Epithelial cell of prostate (primary cell): ENCODE results near the gene CDH13.
A peak's percentile ranks its signal among the peaks of the same experiment; 100 is the strongest.

ENCODE experiments used
- DNase-seq: peaks from one replicate; pipeline ENCODE4 v3.0.0-alpha.2; 2011; ENCODE audit warnings: low read depth, low spot score
- H3K27ac ChIP-seq: fragments of 450-650 bp; 2 replicates; pipeline ENCODE4 v1.5.1; 2017; ENCODE audit warnings: mild to moderate bottlenecking

Gene CDH13

DNA sequence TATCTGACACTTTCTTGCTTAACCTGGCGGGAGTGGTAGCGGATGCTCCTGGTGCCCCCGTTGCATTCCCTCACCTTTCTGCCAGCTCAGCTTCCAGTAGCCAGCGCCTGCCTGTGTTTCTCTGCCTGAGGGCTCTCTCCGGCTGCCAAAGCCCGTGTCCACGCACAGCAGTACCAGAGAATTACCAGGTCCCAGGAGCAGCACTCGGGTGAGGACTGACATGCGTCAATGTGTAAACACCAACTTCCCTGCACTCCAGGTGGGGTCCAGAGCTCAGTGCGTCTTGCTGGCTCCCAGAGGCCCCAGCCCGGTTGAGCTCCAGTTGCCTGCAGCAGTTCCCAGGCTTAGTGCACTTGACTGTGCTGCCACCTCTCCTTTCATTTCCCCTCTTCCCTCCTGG lies 54.8 kb downstream of the CDH13 start:
- DNase-seq = no peak
- H3K27ac ChIP-seq = no peak overlapping the region

DNA sequence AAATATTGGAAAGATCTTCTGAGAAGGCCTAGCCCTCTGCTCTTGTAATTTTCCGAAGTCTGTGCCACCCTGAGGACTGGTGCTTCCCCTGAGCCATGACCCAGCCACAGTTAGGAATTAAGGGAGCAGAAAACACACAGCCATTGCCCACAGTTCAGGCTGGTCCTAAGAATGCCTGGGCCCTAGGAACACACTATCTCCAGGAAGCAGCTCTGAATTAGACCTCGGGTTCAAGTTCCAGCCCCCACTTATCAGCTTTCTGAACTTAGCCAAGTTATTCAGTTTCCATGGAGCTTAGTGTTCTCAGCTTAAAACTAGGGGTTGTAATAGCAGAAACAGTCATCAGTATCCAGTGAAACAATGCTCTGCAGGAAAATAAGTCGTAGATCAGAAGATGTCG lies 56.0 kb downstream of the CDH13 start:
- H3K27ac ChIP-seq = no peak overlapping the region
- no peak for DNase-seq

DNA sequence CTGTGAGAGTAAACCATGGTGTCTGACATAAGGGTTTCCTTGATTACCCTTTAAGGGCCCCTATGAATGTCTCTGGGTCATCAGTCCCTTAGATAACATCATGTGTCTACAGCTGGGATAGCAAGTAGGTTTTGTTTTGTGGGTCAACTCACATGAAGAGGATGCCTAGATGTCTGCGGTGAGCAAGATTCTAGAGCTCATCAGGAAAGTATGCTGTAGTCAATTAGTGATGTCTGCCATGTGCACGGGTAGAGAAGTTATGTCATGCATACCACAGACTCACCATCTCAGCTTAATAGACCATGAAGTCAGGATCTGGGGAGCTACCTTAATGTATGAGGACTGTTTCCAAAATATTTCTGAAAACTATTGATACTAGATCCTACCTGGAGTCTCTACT lies 57.5 kb downstream of the CDH13 start:
- H3K27ac ChIP-seq = no peak overlapping the region
- no peak for DNase-seq

DNA sequence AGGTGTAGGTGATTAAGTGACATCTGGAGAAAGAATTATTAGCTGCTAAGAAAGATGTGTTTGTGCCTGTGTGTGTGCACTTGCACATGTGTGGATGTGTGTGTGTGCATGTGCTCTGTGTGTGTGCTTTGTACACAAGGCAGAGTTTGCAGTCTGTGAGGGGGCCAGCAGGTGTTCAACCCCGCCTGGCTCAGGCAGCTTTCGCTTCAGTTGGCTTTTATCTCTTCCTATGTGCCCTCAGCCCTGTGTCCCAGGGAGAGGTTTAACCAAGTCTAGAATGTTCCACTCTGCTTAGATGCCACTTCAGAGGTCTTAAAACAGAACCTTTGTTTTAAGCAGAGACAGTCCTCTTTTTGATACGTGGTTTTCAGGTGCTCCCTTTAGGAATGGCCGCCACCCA lies 58.8 kb downstream of the CDH13 start:
- no peak for DNase-seq

DNA sequence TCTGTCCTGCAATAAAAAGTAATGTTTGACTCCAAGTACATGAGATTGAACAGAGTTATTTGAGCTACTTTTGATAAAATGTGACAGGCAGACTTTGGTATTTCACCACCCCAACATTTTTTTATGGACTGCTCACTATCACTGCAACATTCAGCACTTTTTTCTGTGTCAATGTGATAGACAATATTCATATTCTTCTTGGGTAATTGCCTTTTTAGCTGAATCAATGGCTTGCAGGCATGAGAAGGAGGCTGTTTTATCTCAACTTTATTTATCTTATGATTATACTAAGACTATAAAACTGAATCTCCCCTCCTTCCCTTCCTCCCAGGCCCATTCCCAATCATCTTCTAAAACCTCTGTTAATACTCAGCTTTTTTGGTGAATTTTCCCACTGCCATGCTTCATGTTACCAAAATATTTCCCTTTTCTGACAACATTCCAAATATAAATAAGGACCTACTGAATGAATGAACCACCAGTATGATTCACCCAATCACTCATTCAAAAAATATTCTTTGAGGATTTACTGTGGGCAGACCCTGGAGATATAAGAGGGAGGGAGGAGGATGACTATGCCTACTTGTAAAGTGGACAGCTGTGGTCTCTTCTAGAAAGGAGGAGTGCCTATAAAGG lies 67.6 kb downstream of the CDH13 start:
- DNase-seq = no peak
- peak overlapping the region; percentile 42 for H3K27ac ChIP-seq

More for the DNA sequence above, 58.8 kb downstream of the CDH13 start:
- no peak overlapping the region for H3K27ac ChIP-seq

DNA sequence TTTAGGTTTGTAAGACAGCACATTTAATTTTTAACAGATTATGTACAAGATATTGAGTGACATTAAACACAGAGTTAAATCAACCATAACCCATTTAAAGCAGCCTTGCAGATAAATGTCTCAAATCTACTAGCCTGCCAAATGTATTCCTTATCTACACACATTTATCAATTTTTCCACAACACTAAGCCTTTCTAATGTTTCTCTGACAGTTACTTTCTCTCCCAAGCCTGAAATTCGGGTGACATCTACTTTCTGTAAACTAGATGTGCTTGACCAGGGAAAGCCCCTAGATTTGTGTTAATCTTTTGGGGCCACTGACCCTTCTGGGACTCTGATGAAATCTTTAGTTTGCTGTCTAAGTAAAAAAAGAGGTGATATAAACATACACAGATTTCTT lies 69.0 kb downstream of the CDH13 start:
- no peak for DNase-seq
- H3K27ac ChIP-seq = no peak overlapping the region

DNA sequence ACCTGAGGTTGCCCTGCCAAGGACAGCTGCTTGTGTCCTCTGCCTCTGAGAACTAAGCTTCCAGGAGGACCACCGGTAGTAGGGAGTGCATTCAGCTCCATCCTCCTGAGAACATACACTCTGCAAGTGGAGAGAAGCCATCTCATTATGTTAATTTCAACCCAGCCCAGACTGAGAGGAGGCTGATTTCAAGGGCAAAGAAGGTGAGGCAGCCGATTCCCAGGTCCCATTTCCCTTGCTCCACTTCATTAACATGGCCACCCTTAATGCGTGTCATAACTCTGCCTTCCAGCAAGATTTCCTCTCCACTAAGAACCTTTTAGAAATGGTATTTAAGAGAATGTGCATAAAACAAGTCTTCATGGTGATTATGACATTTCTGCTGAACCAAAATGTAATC lies 72.5 kb downstream of the CDH13 start:
- peak overlapping the region; percentile 78 for H3K27ac ChIP-seq
- no peak for DNase-seq

DNA sequence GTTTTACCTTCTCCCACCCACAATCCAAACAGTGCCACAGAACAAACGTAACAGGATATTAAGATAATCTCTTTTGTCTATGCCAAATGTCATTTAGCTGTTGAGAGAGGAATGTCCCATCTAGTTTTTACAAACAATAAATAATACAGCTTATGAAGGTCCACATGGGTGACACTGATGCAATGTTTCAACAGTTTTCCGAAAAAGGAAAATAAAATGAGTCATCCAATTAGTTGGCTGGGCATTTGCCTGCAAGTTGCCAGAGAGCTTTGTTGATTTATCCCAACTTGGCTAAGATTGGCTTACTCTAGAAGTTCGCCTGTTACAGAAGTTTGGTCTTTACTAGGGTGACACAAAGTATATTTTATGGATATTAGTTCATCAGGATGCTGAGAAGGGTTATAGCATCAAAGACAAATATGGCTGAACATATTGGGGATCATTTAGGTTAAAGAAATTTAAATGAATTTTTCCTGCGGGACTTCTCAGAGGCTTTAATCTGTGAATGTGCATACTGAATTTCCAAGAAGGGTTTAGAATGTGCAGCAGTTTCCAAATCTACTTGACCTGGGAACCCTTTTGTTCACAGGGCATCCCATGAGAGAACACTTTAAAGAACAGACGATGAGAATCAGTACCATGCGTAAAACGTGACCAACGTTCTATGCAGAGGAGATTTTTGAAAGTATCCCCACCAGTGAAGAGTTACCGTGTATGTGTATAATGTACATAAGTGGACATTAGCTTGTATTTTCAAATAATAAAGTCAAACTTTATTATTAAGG lies 73.1 kb downstream of the CDH13 start:
- no peak for DNase-seq
- peak overlapping the region; percentile 78 for H3K27ac ChIP-seq

DNA sequence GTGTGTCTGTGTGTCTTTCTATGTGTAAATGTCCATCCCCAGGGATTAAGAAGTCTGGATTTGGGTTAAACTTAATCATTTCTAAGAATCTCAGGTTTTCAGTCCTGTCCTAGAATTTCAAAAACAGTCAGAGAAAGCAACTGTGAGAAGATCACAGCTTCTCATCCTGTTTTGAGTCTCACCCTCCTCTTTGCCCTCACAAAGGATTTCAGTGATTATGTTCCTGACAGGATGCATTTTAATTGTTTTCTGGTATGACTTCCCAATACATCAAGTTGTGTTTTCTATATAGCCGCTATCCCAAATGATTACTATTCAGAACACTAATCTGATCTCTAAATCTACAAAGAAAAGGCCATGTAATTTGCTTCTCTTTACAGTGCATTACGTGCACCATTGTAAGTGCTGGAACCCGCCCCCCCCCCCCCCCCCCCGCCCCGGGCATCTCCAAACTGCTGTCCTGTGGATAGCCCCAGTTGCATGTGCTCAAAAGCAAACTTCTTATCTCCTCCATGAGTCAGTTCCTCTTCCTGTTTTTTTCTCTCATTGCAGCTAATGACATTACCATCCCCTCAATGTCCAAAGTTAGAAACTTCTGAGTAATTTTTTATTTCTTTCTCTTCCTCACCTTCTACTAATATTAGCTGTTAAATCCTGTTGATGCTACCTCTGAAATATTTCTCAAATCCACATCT lies 73.9 kb downstream of the CDH13 start:
- H3K27ac ChIP-seq = peak overlapping the region; percentile 78
- no peak for DNase-seq

DNA sequence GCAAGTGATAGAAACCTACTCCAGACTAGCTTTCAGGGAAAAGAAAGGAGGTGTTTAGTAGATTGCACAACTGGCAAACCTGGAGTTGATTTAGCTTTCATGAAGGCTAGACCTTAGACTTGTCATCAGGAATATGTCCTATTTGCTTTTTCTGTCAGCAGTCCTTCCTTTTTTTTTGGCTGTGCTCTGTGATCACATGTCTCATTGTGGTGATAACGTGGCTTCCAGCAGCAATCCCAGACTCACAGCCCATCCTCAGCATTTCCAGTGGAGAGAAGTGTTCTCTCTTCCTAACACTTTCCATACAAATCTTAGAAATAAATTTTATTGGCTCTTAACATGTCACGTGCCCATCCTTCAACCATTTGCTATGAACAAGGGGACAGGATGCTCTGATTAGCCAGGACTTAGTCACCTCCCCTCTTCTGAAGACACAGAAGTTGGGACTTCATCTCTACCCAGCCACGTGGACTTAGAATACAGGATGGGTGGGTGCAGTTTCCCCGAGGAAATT lies 74.7 kb downstream of the CDH13 start:
- no peak for DNase-seq
- peak overlapping the region; percentile 35 for H3K27ac ChIP-seq

DNA sequence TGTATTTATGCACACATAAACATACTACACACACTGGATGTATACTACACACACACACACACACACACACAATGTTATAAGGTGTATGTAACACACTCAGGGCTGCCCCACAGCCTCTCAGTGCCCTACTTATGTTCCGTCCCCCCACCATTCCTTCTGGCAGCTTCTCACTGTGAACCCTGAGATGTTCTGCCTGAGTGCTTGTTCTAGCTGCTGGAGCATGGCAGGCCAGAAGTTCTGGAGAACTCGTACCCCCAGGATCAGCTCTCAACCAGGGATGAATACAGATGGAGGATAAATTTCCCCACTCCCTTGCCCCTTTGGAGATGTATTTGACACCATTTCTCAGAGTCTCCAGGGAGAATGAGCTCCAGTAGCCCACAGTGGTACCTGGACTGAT lies 76.4 kb downstream of the CDH13 start:
- H3K27ac ChIP-seq = no peak overlapping the region
- no peak for DNase-seq

DNA sequence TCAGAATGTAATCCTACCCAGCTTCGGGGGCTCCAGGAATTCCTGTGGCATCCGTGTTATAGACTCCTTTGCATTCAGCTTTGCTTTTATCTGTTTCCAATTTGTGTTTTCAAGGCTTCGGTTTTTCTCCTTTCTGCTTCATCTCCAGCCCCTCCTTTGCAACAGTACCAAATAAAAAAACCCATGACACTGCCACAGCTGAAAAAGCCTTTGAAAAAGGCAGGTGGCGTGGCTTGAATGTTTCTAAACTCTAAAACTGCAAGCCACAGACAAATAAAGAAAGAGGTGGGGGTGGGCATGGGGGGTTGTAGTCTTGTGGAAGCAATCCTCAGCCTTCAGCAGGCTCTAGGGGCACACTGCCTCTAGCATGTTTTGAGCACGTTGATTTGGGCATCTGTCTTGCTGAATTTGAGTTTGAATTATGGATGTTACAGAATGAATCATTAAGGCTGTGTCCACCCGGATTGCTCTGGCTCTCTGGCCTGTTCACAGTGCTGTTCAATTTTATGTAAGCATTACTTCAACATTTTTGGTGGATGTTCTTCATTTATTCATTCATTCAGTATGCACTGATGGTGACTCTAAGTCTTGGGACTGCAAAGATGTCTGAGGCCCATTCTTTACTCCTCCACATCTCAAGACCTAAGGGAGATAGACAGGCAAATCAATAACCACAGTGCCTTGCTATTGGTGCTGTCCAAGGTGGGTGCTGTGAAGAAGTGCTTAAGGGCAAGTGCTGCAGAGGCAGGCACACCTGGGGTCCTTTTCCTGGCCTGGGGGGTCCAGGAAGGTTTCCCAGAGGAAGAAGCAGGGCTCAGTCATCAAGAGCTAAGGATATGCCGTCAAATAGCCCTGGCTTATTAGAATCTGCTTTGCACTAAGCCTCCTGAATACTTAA lies 77.4 kb downstream of the CDH13 start:
- no peak overlapping the region for H3K27ac ChIP-seq
- no peak for DNase-seq

DNA sequence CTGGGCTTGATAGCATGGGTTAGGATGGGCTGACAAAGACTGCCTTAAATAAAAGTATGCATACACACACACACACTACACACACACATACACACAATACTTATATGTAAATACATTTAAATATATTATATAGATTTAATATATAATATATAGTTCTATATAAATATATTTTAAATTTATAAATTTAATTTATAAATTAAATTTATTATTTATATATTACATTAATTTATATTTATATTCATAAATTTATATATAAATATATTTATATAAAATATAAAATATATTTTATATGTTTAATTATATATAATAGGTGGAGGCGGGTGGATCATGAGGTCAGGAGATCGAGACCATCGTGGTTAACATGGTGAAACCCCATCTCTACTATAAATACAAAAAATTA lies 83.2 kb downstream of the CDH13 start:
- no peak overlapping the region for H3K27ac ChIP-seq
- DNase-seq = no peak

DNA sequence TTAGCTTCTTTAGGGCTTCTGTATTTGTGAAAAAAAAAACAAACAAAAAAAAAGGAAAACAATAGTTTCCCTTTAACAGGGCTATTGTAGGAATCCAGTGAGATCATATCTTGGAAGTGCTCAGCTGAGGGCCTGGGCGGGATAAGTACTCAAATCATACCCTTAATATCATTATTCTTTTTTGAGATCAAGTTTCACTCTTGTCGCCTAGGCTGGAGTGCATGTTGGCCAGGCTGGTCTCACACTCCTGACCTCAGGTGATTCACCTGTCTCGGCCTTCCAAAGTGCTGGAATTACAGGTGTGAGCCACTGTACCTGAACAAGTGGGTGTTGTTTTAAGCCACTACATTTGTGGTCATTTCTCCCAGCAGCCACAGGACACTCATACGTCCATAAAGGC lies 87.0 kb downstream of the CDH13 start:
- DNase-seq = no peak
- no peak overlapping the region for H3K27ac ChIP-seq

DNA sequence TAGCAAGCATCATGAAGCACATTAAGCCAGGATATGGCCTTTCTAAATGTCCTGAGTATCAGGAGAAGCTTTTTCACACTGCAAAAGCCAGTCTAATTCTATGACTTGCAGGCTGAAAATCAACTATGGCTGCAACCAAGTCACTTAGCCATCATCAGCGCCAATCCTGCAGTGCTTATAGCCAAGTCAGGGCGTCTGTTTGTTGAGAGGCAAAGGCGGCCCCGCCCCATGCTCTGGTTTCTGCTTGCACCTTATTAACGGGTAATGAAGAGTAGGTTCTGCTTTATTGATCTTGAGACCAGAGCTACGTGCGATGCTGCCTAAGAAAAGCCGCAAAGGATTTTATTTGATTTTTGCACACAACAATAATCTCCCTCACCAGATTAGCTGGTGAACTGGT lies 88.4 kb downstream of the CDH13 start:
- no peak for DNase-seq
- H3K27ac ChIP-seq = no peak overlapping the region

DNA sequence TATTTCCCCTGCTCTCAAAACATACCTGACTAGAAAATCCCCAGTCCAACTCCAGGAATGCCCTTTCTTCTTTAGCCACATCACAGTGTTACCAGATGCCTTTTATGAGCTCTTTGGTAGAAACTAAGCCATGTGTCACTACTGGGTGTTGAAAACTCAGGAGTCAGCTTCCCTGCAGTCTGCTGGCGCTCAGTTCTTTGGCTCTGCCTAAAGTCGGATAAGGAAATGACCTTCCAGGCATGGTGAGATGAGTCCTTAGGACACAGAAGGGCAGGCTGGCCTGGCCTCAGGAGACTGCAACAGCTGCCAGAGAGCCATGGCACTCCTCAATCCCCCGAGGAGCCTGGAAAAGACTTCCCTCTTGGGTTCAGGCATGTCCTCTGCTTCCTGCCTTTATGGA lies 89.1 kb downstream of the CDH13 start:
- no peak for DNase-seq
- H3K27ac ChIP-seq = no peak overlapping the region

DNA sequence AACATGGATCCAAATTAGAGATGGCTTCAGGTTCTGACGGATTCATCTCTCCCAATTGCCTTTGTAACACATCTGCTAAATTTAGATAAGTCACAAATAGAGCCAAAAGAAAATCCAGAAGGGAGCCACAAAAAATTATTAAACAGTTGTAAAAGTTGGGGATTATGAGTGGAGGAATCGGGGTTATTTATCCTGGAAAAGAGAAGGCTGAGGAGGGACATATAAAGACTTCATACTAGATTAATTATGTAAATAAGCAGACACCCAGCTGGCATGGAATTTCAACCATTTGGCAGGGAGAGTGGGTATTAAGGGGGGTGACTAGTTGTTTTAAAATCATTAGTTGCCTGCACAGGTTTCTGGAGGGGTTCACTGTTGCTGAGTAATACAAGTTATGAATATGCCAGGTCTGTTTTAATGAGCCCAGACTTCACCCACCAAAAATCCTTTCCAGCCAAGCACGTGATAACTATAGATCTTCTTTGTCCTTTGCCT lies 89.6 kb downstream of the CDH13 start:
- no peak for DNase-seq

DNA sequence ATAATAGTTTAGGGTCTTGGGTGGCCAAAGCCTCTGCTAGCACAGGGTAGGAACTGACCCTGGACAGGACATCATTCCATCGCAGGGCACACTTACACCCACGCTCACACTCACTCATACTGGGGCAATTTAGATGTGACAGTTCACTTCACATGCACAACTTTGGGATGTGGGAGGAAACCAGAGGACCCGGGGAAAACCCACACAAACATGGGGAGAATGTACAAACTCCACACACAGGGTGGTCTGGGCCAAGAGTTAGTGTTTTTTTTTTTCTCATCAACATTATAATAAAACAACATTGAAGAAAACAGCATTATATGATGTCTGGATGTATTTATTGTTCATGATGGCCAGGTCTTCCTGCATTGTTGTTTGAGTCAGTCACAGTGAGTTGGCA lies 93.6 kb downstream of the CDH13 start:
- DNase-seq = no peak
- H3K27ac ChIP-seq = no peak overlapping the region

More for the DNA sequence above, 89.6 kb downstream of the CDH13 start:
- no peak overlapping the region for H3K27ac ChIP-seq

DNA sequence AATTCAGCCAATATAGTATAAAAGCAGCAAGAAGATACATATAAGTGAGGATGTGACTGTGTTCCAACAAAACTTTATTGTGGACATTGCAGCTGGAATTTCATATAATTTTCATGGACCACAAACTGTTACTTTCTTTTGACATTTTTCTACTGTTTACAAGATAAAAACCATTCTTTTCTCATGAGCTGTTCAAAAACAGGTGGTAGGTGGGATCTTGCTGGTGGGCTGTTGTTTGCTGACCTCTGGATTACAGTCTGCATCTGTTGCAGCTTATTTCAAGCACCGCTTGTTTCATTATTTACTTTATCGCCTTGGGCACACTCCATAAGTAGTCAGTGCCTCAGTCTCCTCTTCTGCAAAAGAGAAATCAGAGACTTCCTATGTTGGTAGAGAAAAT lies 99.5 kb downstream of the CDH13 start:
- no peak for DNase-seq
- H3K27ac ChIP-seq = no peak overlapping the region

DNA sequence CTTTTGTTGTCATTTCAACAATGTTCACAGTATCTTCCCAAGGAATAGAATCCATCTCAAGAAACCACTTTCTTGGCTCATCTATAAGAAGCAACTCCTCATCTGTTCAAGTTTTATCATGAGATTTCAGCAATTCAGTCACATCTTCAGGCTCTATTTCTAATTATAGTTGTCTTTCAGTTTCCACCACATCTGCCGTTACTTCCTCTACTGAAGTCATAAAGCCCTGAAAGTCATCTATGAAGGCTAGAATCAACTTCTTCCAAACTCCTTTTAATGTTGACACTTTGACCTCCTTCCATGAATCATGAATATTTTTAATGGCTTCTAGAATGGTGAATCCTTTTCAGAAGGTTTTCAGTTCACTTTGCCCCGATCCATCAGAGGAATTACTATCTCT lies 102.1 kb downstream of the CDH13 start:
- H3K27ac ChIP-seq = no peak overlapping the region
- no peak for DNase-seq
